Upper lobe of left lung (tissue), 4 donors: Measurements from ENCODE around the gene ADRA2C.

Experiments
- CTCF ChIP-seq, 6 experiments: fragments of 450-650 bp in 4 of 6; fragments of 200-600 bp in 2 of 6; sonication (generic) in 2 of 6; IDR thresholded peaks; one replicate each; pipeline ENCODE4 v1.5.1; 2016 to 2019; ENCODE audit warnings: antibody characterized with exemption in 6 of 6
- POLR2A ChIP-seq, 4 donors: fragments of 450-650 bp; IDR thresholded peaks; one replicate each; pipeline ENCODE4 v1.5.1; 2016 to 2017; ENCODE audit warnings: antibody characterized with exemption in 4 of 4, mild to moderate bottlenecking in 2 of 4

DNA sequence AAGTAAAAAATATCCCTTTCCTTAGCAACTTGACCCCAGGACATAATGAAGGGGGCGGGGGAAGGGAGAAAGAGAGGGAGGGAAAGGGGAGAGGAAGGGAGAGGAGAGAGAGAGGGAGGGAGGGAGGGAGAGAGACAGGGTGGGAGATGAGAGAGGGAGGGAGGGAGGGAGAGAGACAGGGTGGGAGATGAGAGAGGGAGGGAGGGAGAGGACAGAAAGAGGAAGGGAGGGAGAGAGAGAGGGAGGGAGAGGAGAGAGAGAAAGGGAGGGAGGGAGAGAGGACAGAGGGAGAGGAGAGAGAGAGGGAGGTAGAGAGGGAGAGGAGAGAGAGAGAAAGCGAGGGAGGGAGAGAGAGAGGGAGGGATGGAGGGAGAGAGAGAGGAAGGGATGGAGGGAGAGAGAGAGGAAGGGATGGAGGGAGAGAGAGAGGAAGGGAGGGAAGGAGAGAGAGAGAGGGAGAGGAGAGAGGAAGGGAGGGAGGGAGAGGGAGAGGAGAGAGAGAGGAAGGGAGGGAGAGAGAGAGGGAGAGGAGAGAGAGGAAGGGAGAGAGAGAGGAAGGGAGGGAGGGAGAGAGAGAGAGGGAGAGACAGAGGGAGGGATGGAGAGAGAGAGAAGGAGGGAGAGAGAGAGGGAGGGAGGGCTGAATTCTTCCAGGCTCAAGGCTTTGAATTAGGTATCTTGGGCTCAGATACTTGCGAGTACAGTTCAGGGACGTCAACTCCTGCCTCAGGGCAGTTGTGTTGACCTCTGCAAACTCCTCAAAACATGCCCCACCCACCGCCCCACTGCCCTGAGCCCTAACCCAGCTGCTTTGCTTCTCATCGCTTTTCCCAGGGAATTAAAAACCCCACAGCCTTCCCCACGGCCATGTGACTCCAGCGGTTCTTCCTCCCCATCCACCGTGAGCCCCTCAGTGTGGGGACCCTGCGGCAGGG is 40.0 kb upstream of the ADRA2C start:
- TF ChIP-seq CTCF (IDR thresholded peaks at IDR 0.05) (no peak), POLR2A (IDR thresholded peaks at IDR 0.05) (no peak)
